ENCODE data around the gene PHRF1. TPM values are rescaled to one million over a fixed set of nuclear protein-coding genes. Genes with fewer than 3 reads are reported as not detected.
A peak's percentile ranks its signal among the peaks of the same experiment; 100 is the strongest.

PHRF1 gene
- total RNA-seq, 1 experiment from 2014 or later, result 24.3 TPM

DNA sequence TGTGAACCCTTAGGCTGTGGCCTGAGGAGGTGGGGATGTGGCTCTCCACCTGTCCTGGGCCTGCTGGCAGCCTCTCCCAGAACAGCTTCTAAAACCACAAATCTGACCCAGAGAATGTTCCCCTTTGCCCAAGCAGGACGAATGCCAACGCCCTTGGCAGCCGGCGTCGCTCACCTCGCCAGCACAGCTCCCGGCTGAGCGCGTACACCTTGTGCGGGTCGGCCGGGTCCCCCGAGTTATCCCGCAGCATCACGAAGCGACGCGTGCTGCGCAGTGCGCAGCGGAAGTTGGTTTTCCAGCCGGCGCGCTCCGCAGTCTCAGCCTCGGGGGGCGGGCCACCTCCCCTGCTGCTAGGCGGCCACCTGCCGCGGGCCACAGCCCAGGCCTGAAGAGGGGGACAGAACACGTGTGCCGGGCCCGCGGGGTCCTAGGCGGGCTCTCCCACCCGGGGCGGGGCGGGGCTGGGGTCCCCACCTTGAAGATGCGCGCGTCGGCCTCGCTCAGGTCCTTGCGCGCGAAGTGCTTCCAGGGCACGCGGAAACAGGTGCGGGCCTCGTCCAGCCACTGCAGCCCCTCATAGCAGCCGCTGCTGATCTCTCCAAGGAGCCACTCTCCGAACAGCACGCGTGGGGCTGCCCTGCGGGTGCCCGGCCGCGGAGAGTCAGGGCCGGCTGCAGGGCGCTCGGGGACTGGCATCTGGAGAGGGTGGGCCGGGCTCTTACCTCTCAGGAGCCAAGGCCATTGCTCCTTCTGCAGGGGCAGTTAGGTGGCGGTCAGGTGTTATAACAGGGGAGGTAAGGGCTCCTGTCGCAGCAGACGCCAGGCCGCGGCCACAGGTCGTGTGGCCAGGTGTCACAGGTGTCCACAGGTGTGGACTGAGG, 38.6 kb downstream of the PHRF1 start:
- no peak for DNase-seq (ENCODE audit: low read depth)

DNA sequence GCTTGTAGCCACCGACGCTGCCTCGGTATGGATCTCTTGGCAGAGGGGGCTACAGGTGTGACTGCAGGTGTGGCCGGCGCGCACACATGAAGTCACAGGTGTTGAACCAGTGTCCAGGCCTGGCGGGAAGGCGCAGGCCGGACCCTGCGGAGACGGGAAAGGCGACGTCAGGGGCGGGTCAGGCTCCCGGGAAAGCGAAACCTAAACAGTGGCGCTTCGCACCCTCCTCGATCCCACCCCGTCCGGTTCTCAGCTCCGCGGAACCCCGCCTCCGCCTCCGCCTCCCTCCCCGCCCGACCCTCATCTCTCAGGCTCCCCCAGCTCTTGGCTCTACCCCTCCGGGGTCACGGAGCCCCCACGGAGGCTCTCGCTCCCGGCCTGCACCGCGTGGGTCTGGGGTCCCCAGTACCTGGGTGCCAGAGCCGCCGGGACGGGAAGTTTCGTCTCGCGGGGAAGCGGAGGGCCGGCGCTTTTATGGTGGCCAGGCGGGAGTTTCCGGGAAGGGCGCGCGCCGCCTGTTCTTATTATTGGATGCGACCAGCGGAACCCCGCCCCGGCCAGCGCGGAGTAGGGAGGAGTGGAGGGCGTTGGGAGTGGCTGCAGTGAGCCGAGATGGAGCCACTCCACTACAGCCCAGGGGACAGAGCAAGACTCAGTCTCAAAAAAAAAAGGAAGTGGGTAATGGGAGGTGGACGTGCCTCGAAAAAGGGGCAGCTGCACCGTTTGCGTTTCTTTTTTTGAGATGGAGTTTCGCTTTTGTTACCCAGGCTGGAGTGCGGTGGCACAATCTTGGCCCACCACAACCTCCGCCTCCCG, 39.4 kb downstream of the PHRF1 start, which contains the start of gene IRF7:
Gene IRF7, minus strand, starts transcription at position 447 of the 816 bp plus-strand sequence. CDS start 586 bp downstream, outside the sequence.
- no peak for DNase-seq (ENCODE audit: low read depth)

DNA sequence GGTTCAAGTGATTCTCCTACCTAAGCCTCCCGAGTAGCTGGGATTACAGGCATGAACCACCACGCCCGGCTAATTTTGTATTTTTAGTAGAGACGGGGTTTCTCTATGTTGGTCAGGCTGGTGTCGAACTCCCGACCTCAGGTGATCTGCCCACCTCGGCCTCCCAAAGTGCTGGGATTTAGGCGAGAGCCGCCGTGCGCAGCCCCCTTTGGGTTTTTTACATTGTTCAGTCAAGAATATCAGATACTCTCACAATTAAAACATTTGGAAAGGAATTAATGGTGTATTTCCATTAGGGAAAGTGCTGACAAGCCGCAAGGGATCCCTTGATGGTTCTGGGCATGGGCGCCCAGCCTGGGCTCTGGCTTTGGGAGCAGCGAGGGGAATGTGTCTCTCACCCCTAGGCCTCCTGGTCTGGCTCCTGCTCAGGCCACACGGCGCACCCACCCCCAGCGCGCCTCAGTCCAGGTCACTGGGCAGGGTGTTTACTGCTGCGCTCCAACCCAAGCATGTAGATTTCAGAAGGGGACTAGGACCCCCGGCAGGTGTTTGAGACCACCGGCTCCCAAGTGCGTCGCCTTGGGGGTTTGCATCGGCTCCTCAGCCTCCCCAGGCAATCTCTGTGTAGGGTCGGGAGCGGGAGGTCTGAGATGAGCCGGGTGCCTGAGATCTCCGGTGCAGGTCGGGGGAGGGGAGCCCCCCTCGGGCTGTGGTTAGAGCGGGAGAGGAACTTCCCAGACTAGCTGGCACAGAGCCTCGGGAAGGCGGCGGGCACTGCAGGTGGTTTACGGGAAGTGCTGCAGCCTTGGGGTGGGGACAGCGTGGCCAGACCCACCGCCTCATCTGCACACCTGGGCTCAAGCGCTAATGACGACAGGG, 40.3 kb downstream of the PHRF1 start:
- no peak for DNase-seq (ENCODE audit: low read depth)

DNA sequence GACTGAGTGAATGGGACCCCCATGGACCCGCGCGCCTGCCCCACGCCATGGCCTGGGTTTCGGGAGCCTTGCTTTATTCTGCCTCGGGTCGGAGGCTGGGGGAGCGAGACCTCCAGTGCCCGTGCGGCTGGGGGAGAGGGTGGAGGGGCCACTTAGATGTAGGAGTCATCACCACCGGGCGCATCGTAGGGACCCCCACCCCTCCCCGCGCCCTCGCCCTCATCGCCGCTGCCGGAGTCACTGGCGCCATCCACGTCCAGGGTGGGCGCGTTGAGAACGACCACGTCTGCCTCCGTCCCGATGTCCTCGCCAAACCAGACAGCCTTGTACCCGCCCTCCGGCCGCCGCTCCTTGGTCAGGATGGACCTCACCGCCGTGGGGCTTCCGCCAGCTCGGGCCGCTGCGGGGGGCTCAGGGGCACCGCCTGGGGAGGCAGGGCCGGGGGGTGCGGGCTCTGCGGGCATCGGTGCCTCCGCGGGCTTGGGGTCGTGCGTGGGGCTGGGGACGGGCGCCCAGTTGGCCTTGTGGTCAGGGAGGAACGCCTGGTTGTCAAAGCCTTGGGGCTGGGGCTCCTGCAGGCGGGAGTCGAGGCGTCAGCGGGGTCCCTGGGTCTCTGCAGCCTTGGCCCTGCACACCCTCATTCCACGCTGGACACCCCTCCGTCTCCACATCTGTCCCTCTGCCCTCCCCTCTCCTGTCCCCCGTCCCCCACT, 41.1 kb downstream of the PHRF1 start:
- no peak for DNase-seq (ENCODE audit: low read depth)

DNA sequence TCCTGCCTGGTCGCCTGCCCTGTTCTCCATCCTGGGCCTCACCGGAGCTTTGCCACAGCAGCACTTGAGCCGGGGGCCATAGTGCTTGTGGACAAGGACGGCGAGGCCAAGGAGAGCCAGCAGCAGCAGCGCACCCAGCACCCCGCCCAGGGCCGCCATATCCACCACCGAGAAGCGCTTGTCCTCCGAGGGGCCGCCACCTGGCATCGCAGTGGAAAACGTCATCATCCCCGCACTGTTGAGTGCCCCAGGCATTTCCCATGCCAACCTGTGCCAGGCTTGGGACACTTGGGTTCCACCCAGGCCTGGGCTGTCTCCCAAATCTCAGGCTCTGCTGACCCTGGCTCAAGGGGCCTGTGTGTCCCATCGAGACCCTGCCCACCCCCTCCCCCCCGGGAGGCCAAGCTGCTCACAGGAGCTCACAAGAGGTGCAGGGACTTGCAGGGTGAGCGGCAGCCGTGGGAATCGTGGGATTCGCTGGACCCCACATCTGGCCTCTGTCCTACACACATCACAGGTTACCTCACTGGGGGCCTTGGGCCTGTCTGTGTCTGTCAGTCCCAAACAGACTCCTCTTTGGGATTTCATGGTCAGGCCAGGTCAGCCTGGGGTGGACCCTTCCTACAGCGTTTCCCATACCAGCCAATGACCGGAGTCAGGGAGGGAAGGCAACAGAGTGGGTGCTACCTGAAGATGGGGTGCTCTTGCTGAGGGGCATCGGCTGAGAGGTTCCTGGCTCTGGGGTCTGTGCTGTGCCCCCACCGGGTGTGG, 41.8 kb downstream of the PHRF1 start:
- DNase-seq (ENCODE audit: low read depth), result no peak

DNA sequence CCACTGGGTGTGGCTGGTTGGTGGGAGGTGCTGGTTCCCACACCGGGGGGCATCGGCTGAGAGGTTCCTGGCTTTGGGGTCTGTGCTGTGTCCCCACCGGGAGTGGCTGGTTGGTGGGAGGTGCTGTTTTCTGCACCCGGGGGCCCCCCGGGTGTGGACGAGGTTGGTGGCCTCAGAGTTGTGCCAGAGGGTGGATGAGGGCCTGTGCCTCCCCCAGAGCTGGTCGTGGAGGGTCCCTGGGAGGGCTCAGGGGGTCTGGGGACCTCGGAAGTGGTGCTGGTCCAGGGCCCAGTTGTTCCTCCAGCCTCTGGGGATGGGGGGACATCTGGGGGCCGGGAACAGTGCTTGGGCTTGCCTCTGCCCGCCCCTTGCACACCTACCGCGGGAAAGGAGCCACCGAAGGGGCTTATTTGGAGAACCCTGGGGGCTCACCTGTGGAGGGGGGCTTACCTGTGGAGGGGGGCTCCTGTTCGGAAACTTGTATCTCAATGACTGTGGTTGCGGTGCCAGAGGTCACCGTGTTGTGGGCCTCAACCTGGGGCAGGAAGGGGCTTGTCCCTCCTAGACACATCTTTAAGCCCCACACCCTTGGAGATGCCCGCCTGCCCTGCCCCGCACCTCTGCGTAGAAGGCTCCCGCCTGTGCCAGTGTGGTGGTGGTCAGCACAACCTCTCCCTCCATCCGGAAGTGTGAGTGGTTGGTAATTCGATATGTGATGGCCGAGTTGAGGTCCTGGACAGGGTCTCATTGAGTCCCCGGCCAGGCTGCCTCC, 42.8 kb downstream of the PHRF1 start:
- no peak for DNase-seq (ENCODE audit: low read depth)

DNA sequence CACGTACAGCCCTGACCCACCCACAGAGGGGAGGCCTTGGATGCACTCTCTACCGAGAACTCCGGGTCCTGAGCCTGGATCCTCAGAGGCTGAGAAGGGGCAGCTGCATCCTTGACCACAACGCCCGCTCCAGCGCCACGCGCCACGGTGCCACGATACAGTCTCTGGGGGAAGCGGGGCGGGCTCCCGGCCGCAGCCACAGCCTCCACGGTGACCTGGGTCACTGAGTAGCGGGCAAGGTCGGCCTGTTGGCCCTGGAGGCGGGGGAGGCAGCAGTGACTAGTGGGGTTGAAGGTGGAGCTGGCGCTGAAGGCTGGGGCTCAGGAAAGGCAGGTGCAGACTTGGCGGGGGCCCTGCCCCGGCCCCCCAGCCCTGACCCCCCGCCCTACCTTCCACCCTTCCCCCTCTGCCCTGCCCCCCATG, 43.4 kb downstream of the PHRF1 start:
- no peak for DNase-seq (ENCODE audit: low read depth)

DNA sequence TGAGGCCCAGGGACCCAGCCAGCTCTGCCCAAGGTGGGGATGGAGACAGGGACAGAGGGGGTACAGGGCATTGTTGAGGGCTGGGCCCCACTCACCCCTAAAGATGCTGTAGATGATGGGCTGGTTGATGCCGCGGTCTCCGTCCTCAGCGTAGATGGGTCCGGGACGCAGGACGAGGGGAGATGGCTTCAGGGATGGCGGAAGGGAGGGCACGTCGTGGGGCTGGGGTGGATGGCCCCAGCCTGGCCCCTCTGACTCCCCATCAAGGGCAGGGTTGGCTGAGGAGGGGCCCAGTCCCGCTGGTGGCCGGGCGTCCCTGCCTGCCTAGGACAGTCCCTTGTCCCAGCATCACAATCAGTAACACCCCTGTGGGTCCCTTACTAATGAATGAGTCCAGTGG, 43.9 kb downstream of the PHRF1 start:
- DNase-seq (ENCODE audit: low read depth), result no peak

DNA sequence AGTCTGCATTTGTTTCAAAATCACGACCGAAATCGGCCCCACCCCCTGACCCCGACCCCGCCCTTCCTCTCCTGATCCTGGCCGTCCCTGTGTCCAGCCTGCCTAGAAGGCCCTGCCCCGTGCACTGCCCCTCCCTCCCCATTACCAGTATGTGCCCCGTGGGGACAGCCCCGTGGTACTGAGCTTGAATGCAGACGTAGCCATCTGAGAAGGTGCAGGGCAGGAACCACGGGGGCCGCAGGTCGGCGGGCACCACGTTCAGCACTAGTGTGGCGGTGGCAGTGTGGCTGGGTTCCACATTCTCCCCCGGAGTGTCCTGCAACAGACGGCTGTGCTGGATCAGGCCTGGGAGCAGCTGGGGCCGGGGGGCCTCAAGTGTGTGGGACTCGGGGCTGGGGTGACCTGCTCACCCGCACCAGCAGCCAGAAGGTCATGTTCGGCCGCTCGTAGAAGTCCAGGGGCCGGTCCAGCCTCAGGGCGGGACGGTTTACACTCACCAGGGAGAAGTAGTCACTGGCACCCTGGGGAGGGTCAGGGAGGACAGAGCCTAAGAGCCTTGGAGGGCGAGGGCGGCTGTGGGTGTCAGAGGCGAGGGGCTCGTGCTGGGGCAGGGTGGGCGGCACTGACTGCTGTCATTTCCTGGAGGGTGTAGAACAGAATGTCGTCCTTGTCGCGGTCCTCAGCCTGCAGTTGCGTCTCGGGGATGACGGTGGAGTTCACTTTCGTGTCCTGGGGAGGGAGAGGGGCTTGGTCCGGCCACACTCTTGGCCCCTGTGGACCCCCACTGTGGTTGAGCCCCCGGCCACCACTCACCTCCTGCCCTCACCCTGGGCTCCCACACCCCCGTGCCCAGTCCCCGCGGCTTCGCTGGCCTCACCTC, 44.9 kb downstream of the PHRF1 start:
- DNase-seq (ENCODE audit: low read depth), result no peak

DNA sequence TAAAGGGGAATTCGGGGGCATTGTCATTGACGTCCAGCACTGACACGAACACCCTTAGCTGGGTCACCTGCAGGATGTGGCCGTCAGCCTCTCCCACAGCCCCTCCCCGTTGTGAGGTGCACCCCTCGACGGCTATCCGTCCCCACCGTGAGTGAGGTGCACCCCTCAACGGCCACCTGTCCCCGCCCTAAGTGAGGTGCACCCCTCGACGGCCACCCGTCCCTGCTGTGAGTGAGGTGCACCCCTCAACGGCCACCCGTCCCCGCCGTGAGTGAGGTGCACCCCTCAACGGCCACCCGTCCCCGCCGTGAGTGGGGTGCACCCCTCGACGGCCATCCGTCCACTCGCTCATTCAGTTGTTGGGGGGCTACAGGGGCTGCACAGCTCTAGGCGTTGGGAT, 45.6 kb downstream of the PHRF1 start:
- DNase-seq (ENCODE audit: low read depth), result no peak

DNA sequence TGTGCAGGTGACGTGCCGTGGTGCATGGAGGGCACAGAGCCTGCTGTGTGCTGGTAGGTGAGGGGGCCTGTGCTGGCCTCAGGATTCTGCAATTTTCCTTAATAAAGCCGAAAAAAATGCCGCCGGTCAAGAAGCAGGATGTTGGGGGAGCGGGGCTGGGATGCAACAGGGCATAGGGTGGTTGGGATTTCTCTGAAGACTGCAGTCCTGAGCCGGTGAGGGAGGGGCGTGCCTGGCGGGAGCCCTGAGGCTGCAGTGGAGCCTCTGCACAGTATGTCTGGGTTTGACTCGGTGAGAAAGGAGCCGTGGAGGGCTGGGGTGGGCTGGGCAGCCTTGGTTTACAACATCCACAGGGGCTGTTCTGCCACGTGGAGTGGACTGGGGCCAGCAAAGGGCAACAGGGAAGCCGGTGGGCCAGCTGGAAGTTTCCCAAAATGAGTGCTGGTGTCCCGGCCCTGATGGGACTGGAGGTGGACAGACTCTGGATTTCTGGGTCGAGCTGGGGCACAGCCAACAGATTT, 47.1 kb downstream of the PHRF1 start:
- no peak for DNase-seq (ENCODE audit: low read depth)

DNA sequence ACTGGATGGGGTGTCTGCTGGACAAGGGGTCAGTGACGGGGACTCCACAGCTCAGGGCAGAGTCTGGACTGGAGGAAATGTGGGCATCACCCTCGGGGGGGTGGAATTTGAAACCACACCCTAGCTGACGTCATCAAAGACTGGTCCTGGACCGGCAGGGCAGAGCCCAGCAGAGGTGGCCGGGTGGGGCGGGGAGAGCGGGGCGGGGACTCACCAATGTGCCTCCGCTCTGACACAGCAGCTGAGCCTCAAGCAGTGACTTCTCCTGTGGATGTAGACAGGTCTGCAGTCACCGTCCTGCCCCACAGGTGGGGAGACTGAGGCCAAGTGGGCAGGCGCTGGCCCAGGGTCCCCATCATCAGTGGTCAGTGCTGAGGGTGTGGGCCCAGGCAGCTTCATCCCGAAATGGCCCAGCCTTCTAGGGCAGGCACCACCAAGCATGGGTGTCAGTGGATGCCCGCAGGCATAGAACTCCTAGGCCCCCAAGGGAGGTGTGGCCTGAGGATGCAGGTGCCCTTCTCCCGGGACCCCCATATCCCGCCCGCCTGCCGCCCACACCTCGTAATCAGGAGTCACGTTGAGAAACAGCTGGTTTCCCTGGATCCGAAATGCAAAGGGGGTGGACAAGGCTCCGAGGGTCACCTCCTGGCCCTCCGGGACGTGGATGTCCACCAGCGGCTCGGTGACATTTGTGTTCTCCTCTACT, 47.9 kb downstream of the PHRF1 start:
- DNase-seq (ENCODE audit: low read depth), result peak; percentile 64

DNA sequence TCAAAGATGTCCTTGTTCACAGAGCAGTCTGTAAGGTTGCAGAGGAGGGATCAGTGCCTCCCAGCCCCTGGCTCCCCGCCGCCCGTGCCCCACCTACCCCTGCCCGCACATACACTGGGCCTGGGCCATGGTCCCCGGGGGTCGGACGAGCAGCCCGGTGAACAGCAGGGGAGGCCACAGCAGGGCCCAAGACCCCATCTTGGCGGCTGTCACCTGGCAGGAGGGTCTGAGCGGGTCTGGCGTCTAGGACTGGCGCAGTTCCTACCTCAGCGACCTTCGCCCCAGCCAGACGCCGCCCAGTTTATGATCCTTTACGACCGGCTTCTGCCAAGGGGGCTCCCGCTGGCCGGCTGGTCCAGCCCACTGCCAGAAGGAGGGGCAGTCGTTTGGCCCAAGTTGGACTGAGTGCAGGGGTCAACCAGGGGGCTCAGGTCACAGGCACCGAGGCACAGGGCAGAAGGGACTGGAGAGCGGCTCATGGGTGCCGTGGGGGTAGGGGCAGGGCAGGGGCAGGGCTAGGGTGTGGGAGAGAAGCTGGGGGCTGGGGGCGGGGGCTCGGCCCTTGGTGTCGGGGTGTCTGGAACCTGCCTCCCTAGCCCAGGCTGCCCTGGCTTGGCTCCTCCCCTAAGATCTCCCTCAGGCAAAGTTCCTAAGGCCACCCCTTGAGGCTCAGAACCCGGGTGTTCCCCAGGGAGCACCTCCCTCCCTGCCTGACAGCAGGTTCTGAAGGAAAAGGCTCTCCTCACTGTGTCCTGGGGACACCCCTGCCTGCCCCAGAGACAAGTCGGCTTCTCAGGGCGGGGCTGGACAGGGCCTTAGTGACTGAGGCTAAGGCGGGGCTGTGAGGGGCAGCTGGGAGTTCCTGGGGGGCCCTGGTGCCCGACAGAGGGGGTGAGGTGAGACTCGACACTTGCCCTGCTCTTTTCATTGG, 48.7 kb downstream of the PHRF1 start, which contains the start of gene CDHR5:
Gene CDHR5, minus strand, starts transcription at position 251 of the 931 bp plus-strand sequence. Its CDS starts 53 bp downstream, at position 198.
- peak; percentile 28 for DNase-seq (ENCODE audit: low read depth)

DNA sequence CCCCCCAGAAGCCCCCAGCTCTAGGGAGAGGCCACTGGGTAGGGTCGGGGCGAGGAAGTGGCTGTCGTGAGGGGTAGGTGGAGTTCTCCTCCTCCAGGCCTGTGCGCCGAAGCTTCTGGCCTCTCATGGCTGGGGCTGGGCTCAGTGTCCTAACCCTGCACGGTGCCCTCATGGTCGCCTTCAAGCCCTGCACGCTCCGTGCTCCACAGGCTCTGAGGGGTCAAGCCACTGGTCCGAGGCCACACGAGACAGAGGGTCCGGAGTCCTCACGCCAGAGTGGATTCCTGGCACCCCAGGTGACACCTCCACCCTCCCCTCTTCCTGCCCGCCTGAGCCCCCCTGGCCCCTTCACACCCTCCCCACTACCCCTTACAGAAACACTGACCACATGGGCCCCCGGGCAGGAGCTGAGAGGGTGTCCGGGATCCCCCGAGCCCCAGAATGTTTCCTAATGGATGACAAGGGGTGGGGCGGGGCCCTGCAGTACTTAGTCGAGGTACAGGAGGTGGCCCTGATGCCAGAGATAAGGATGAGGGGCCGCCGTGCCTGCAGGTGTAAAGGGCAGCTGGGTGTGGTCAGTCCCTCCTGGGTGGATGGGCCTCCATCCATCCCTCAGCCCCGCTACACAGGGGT, 49.5 kb downstream of the PHRF1 start:
- no peak for DNase-seq (ENCODE audit: low read depth)

DNA sequence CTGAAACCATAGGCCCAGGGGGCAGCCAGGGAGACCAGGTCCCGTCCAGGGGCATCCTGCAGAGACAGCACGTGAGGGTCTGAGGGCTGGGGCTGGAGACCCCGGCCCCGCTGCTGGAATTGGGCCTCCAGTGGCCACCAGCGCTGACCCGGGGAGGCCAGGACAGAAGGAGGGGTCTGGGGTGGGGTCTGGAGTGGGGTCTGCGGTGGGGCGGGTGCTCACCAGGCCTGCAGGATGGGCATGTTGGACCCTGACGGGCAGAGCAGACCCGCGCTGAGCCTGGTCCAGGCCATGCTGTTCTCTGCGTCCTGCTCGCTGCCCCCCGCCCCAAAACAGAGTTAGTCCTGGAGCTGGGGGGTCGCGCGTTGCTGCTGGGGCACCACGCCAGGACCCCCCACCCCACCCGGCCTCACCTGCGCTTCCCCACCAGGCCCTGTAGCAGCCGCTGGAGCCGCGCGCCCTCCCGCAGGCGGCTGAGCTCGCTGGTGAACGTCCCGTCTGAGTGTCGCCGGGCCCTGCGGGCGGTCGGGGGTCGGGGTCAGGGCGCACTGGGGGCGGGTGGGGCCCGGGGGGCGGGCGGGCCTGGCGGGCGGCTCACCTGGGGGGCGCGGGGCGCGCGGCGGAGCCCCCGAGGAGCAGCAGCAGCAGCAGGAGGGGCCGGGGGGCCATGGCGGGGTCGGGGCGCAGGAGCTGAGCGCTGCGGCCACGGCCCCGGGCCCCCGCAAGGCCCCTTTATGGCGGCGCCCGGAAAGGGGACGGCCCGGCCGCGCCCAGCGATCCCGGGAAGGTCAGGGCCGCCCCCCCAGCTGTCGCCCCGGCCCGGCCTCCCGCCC, 50.4 kb downstream of the PHRF1 start, which contains the start of gene SCT:
Gene SCT, minus strand, starts transcription at position 707 of the 833 bp plus-strand sequence. Its CDS starts 38 bp downstream, at position 669.
- DNase-seq (ENCODE audit: low read depth), result no peak

All from M059J (cell line).